Liver (tissue), 9 donors: Measurements from ENCODE around the gene AARSD1. TPM values are rescaled to one million over a fixed set of nuclear protein-coding genes. Genes with fewer than 3 reads are reported as not detected.

ENCODE experiments used
- DNase-seq: peaks from one replicate; pipeline ENCODE4 v3.0.0-alpha.2; 2017; ENCODE audit warnings: low spot score
- H3K27ac ChIP-seq, 2 donors: one replicate each; pipeline ENCODE4 v1.7.0; 2013; ENCODE audit warnings: inconsistent platforms in 2 of 2, low read length in 2 of 2, control low read depth in 1 of 2, low read depth in 1 of 2, mild to moderate bottlenecking in 1 of 2
- H3K27me3 ChIP-seq, 4 donors: one replicate each; pipeline versions ENCODE4 v1.6.1 to v1.7.0; 2013; ENCODE audit warnings: low read length in 3 of 4, inconsistent platforms in 1 of 4, mild to moderate bottlenecking in 1 of 4, moderate library complexity in 1 of 4; ENCODE audit not compliant: control insufficient read depth in 4 of 4, insufficient read depth in 4 of 4
- H3K36me3 ChIP-seq, 4 donors: one replicate each; pipeline versions ENCODE4 v1.6.1 to v1.7.0; 2013; ENCODE audit warnings: low read length in 3 of 4, mild to moderate bottlenecking in 3 of 4, low read depth in 1 of 4, moderate library complexity in 1 of 4; ENCODE audit not compliant: control insufficient read depth in 4 of 4, insufficient read depth in 3 of 4
- H3K4me1 ChIP-seq, 4 donors: one replicate each; pipeline versions ENCODE4 v1.6.1 to v1.7.0; 2013; ENCODE audit warnings: low read length in 3 of 4, mild to moderate bottlenecking in 3 of 4, moderate library complexity in 1 of 4; ENCODE audit not compliant: control insufficient read depth in 4 of 4, insufficient read depth in 4 of 4
- H3K4me3 ChIP-seq, 3 donors: one replicate each; pipeline versions ENCODE4 v1.6.1 to v1.7.0; 2013; ENCODE audit warnings: low read length in 3 of 3, control low read depth in 1 of 3, low read depth in 1 of 3, mild to moderate bottlenecking in 1 of 3
- H3K9ac ChIP-seq, 2 donors: one replicate each; pipeline ENCODE4 v1.7.0; 2013; ENCODE audit warnings: low read length in 2 of 2, mild to moderate bottlenecking in 2 of 2, moderate library complexity in 2 of 2, control low read depth in 1 of 2, low read depth in 1 of 2
- H3K9me3 ChIP-seq, 4 donors: one replicate each; pipeline versions ENCODE4 v1.6.1 to v1.7.0; 2013; ENCODE audit warnings: low read length in 3 of 4; ENCODE audit not compliant: control insufficient read depth in 4 of 4
- FOXA1 ChIP-seq: IDR thresholded peaks from 2 replicates; pipeline ENCODE4 v1.6.1; 2016; ENCODE audit warnings: antibody characterized with exemption
- GABPA ChIP-seq, 2 donors: IDR thresholded peaks in 1 of 2; conservative IDR thresholded peaks in 1 of 2; 2 replicates each; pipeline ENCODE4 v1.6.1; 2016; ENCODE audit warnings: antibody characterized with exemption in 2 of 2, mild to moderate bottlenecking in 1 of 2, moderate library complexity in 1 of 2
- HNF4A ChIP-seq, 2 donors: conservative IDR thresholded peaks; 2 replicates each; pipeline ENCODE4 v1.6.1; 2016; ENCODE audit warnings: antibody characterized with exemption in 2 of 2, mild to moderate bottlenecking in 2 of 2
- HNF4G ChIP-seq: IDR thresholded peaks from 2 replicates; pipeline ENCODE4 v1.6.1; 2016; ENCODE audit warnings: antibody characterized with exemption
- JUND ChIP-seq, 2 donors: IDR thresholded peaks; 2 replicates each; pipeline ENCODE4 v1.6.1; 2016; ENCODE audit warnings: antibody characterized with exemption in 2 of 2
- NR2F2 ChIP-seq: IDR thresholded peaks from 2 replicates; pipeline ENCODE4 v1.6.1; 2016; ENCODE audit warnings: antibody characterized with exemption
- RAD21 ChIP-seq, 2 donors: IDR thresholded peaks; 2 replicates each; pipeline ENCODE4 v1.6.1; 2016; ENCODE audit warnings: antibody characterized with exemption in 2 of 2, mild to moderate bottlenecking in 2 of 2
- RXRA ChIP-seq, 2 donors: IDR thresholded peaks; 2 replicates each; pipeline ENCODE4 v1.6.1; 2017 to 2018; ENCODE audit warnings: antibody characterized with exemption in 2 of 2, mild to moderate bottlenecking in 1 of 2
- SP1 ChIP-seq: IDR thresholded peaks from 2 replicates; pipeline ENCODE4 v1.6.1; 2018; ENCODE audit warnings: antibody characterized with exemption, mild to moderate bottlenecking
- WGBS: extraction: QIAGEN DNeasy Blood & Tissue Kit; methylation state at CpG from one replicate; pipeline ENCODE4 v1.1.7; 2013; 5-methylcytosine and 5-hydroxymethylcytosine counted together
- polyA plus RNA-seq, 2 donors: library from polyadenylated mRNA; stranded (reverse) in 1 of 2; unstranded in 1 of 2; fragments of 200-250 nt in 1 of 2; fragments of >200 nt in 1 of 2; fragmentation: Nextera tagmentation in 1 of 2; extraction: Ambion mirVana in 1 of 2; gene quantifications; one replicate each; pipeline versions ENCODE4 v1.2.1 to v1.2.3, GENCODE V29; 2013 to 2015
- total RNA-seq, 2 donors: library from RNA; depleted of rRNA; stranded (reverse); fragments of >200 nt; gene quantifications; one replicate each; pipeline ENCODE4 v1.2.3, GENCODE V29; 2014
- TF ChIP-seq, protein P1 (sequence below): fragments of 150-350 bp; IDR thresholded peaks from 2 replicates; pipeline ENCODE4 v1.5.1; 2017; ENCODE audit warnings: improper control_type of control experiment, low read depth, low read length; ENCODE audit not compliant: missing input control
- TF ChIP-seq, protein P2 (sequence below): IDR thresholded peaks from 2 replicates; pipeline ENCODE4 v1.6.1; 2016; ENCODE audit warnings: antibody characterized with exemption, mild to moderate bottlenecking
- TF ChIP-seq, protein P3 (sequence below): IDR thresholded peaks from 2 replicates; pipeline ENCODE4 v1.6.1; 2016; ENCODE audit warnings: antibody characterized with exemption
- TF ChIP-seq, protein P4 (sequence below): IDR thresholded peaks from 2 replicates; pipeline ENCODE4 v1.6.1; 2016; ENCODE audit warnings: antibody characterized with exemption
- TF ChIP-seq, protein P5 (sequence below): IDR thresholded peaks from 2 replicates; pipeline ENCODE4 v1.6.1; 2016; ENCODE audit warnings: antibody characterized with exemption
- donor health status: healthy.
- donor health status: healthy.
- donor health status: healthy.
- donor health status: healthy.
- donor health status: healthy.

AARSD1 gene
- total and polyA plus RNA-seq, 4 donors = 8.2 to 25.2 (median 19.6) TPM

DNA sequence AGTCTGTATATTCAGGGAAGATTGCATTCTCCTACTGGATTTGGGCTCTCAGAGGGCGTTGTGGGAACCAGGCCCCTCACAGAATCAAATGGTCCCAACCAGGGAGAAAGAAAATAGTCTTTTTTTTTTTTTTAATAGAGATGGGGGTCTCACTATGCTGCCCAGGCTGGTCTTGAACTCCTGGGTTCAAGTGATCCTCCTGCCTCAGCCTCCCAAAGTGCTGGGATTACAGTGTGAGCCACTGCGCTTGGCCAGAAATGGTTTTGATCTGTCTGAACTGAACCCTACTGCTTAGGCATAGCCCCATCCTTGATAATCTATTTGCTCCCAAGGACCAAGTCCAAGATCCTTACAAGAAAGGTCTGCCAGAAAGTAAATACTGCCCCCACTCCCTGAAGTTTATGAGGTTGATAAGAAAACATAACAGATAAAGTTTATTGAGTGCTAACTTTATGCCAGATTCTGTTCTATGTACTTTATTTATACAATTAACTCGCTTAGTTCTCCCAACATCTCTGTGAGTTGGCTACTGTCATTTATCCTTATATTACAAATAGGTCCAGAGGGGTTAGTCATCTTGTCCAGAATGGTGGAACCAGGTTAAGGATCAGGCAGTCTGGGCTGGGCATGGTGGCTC lies 50.2 kb downstream of the AARSD1 start:
- Histone ChIP-seq H3K27me3 (no peaks in the 10 kb centered on the region), H3K4me1 (peaks cover 2 to 27% (median 5%) of the 10 kb centered on the region in 4 donors), H3K4me3 (no peak overlapping the region), H3K27ac (no peak overlapping the region), H3K36me3 (peaks cover 3 to 34% (median 30%) of the 10 kb centered on the region in 4 donors), H3K9ac (no peak overlapping the region), H3K9me3 (no peaks in the 10 kb centered on the region)
- no peak for DNase-seq
- 74% methylated on average over 3 of the region's 3 CpGs for WGBS
- TF ChIP-seq, protein P1, sequence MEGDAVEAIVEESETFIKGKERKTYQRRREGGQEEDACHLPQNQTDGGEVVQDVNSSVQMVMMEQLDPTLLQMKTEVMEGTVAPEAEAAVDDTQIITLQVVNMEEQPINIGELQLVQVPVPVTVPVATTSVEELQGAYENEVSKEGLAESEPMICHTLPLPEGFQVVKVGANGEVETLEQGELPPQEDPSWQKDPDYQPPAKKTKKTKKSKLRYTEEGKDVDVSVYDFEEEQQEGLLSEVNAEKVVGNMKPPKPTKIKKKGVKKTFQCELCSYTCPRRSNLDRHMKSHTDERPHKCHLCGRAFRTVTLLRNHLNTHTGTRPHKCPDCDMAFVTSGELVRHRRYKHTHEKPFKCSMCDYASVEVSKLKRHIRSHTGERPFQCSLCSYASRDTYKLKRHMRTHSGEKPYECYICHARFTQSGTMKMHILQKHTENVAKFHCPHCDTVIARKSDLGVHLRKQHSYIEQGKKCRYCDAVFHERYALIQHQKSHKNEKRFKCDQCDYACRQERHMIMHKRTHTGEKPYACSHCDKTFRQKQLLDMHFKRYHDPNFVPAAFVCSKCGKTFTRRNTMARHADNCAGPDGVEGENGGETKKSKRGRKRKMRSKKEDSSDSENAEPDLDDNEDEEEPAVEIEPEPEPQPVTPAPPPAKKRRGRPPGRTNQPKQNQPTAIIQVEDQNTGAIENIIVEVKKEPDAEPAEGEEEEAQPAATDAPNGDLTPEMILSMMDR = no peak
- TF ChIP-seq HNF4A (conservative IDR thresholded peaks at IDR 0.05) (peak in 1 of 2 donors; percentile 10), HNF4G (no peak), JUND (IDR thresholded peaks at IDR 0.05) (peak in 1 of 2 donors; percentile 8), SP1 (no peak), RAD21 (IDR thresholded peaks at IDR 0.05) (no peak)
- TF ChIP-seq, protein P2, sequence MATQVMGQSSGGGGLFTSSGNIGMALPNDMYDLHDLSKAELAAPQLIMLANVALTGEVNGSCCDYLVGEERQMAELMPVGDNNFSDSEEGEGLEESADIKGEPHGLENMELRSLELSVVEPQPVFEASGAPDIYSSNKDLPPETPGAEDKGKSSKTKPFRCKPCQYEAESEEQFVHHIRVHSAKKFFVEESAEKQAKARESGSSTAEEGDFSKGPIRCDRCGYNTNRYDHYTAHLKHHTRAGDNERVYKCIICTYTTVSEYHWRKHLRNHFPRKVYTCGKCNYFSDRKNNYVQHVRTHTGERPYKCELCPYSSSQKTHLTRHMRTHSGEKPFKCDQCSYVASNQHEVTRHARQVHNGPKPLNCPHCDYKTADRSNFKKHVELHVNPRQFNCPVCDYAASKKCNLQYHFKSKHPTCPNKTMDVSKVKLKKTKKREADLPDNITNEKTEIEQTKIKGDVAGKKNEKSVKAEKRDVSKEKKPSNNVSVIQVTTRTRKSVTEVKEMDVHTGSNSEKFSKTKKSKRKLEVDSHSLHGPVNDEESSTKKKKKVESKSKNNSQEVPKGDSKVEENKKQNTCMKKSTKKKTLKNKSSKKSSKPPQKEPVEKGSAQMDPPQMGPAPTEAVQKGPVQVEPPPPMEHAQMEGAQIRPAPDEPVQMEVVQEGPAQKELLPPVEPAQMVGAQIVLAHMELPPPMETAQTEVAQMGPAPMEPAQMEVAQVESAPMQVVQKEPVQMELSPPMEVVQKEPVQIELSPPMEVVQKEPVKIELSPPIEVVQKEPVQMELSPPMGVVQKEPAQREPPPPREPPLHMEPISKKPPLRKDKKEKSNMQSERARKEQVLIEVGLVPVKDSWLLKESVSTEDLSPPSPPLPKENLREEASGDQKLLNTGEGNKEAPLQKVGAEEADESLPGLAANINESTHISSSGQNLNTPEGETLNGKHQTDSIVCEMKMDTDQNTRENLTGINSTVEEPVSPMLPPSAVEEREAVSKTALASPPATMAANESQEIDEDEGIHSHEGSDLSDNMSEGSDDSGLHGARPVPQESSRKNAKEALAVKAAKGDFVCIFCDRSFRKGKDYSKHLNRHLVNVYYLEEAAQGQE = no peak
- TF ChIP-seq, protein P3, sequence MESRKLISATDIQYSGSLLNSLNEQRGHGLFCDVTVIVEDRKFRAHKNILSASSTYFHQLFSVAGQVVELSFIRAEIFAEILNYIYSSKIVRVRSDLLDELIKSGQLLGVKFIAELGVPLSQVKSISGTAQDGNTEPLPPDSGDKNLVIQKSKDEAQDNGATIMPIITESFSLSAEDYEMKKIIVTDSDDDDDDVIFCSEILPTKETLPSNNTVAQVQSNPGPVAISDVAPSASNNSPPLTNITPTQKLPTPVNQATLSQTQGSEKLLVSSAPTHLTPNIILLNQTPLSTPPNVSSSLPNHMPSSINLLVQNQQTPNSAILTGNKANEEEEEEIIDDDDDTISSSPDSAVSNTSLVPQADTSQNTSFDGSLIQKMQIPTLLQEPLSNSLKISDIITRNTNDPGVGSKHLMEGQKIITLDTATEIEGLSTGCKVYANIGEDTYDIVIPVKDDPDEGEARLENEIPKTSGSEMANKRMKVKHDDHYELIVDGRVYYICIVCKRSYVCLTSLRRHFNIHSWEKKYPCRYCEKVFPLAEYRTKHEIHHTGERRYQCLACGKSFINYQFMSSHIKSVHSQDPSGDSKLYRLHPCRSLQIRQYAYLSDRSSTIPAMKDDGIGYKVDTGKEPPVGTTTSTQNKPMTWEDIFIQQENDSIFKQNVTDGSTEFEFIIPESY = no peak
- TF ChIP-seq, protein P4, sequence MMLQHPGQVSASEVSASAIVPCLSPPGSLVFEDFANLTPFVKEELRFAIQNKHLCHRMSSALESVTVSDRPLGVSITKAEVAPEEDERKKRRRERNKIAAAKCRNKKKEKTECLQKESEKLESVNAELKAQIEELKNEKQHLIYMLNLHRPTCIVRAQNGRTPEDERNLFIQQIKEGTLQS = no peak

DNA sequence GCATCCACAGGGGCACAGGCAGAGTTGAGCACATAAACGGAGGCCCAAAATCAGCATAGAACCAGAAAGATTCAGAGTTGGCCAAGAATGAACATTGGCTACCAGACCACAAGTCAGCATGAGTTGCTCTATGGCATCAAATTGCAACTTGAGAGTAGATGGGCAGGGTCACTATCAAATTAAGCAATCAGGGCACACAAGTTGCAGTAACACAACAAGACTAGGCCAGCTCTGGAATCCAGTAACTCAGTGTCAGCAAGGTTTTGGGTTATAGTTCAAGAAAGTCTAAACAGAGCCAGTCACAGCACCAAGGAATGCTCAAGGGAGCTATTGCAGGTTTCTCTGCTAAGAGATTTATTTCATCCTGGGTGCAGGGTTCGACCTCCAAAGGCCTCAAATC lies 50.7 kb downstream of the AARSD1 start:
- Histone ChIP-seq H3K27me3 (no peaks in the 10 kb centered on the region), H3K9ac (no peak overlapping the region), H3K27ac (no peak overlapping the region), H3K4me1 (peaks cover 2 to 21% (median 5%) of the 10 kb centered on the region in 4 donors), H3K36me3 (peaks cover 3 to 36% (median 32%) of the 10 kb centered on the region in 4 donors), H3K9me3 (no peaks in the 10 kb centered on the region), H3K4me3 (no peak overlapping the region)
- TF ChIP-seq, protein P1 = no peak
- TF ChIP-seq, protein P4 = no peak
- TF ChIP-seq HNF4A (conservative IDR thresholded peaks at IDR 0.05) = peak in 1 of 2 donors; percentile 26
- TF ChIP-seq RXRA (IDR thresholded peaks at IDR 0.05) = peak in 1 of 2 donors; percentile 48
- no peak for TF ChIP-seq GABPA (IDR thresholded peaks at IDR 0.05 in 1 of 2, conservative IDR thresholded peaks at IDR 0.05 in 1 of 2)
- no peak for TF ChIP-seq NR2F2
- no peak for TF ChIP-seq FOXA1
- TF ChIP-seq, protein P5, sequence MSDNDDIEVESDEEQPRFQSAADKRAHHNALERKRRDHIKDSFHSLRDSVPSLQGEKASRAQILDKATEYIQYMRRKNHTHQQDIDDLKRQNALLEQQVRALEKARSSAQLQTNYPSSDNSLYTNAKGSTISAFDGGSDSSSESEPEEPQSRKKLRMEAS = peak; percentile 11
- 63% methylated on average over 2 of the region's 2 CpGs for WGBS
- DNase-seq = no peak
